OCI-LY7 (cell line): ENCODE data around the gene SH2D3A.

Source experiments
- CTCF ChIP-seq: fragments of 200-600 bp; sonication (generic); conservative IDR thresholded peaks from 2 replicates; pipeline ENCODE4 v1.5.1; 2014; ENCODE audit warnings: mild to moderate bottlenecking, antibody characterized with exemption, low read length, moderate library complexity, mixed read lengths
- EZH2phosphoT487 ChIP-seq: fragments of 200-600 bp; sonication (generic); IDR thresholded peaks from 2 replicates; pipeline ENCODE4 v1.6.1; 2018; ENCODE audit warnings: low read depth, borderline replicate concordance, mild to moderate bottlenecking, mixed run types, antibody characterized with exemption, low read length, moderate library complexity, mixed read lengths

- TF ChIP-seq CTCF (no peak), EZH2phosphoT487 (no peak)
Measured at GRCh38 chr19:6812612-6813011, 45.4 kb upstream of the SH2D3A start.
